K562 (cell line): ENCODE measurements around the gene ERP27.

Experiments used
- CEBPB ChIP-seq: fragments of 450-650 bp; IDR thresholded peaks from 2 replicates; pipeline ENCODE4 v1.6.1; 2016; ENCODE audit warnings: missing genetic modification characterization, missing compliant biosample characterization
- CHD2 ChIP-seq: IDR thresholded peaks from 2 replicates; pipeline ENCODE4 v1.6.1; 2011; ENCODE audit warnings: low read depth, low read length
- CHD7 ChIP-seq: fragments of 200-600 bp; sonication (generic); IDR thresholded peaks from one replicate; pipeline ENCODE4 v1.6.1; 2012; ENCODE audit warnings: mild to moderate bottlenecking, low read depth, low read length, inconsistent platforms
- CTCF ChIP-seq, 3 experiments: IDR thresholded peaks in 2 of 3; conservative IDR thresholded peaks in 1 of 3; 2 replicates each; pipeline ENCODE4 v1.5.1; 2011 to 2012; ENCODE audit warnings: low read length in 3 of 3, mild to moderate bottlenecking in 3 of 3, control low read depth in 2 of 3, improper control_type of control experiment in 1 of 3, inconsistent platforms in 1 of 3, low read depth in 1 of 3, mixed read lengths in 1 of 3, moderate library complexity in 1 of 3; ENCODE audit not compliant: insufficient read depth in 2 of 3
- EZH2 ChIP-seq: IDR thresholded peaks from 2 replicates; pipeline ENCODE4 v1.6.1; 2012; ENCODE audit warnings: low read depth, mild to moderate bottlenecking, inconsistent platforms, low read length, borderline replicate concordance
- FOXA1 ChIP-seq: fragments of 450-650 bp; IDR thresholded peaks from 2 replicates; pipeline ENCODE4 v1.6.1; 2016; ENCODE audit warnings: mild to moderate bottlenecking, borderline replicate concordance
- HMG20A ChIP-seq: fragments of 450-650 bp; formaldehyde crosslinking; conservative IDR thresholded peaks from 2 replicates; pipeline ENCODE4 v1.4.0; 2020; ENCODE audit warnings: mild to moderate bottlenecking, mixed read lengths
- KAT7 ChIP-seq: sonication (generic); formaldehyde crosslinking; IDR thresholded peaks from 2 replicates; pipeline ENCODE4 v1.8.0; 2022; ENCODE audit warnings: missing genetic modification reagents, mild to moderate bottlenecking, borderline replicate concordance
- LCOR ChIP-seq: sonication (generic); formaldehyde crosslinking; IDR thresholded peaks from 2 replicates; pipeline ENCODE4 v1.8.0; 2022; ENCODE audit warnings: mild to moderate bottlenecking, missing genetic modification reagents
- RAD51 ChIP-seq: fragments of 450-650 bp; IDR thresholded peaks from 2 replicates; pipeline ENCODE4 v1.7.1; 2016; ENCODE audit warnings: low read depth, mild to moderate bottlenecking, borderline replicate concordance
- SAP30 ChIP-seq: fragments of 200-600 bp; sonication (generic); IDR thresholded peaks from 2 replicates; pipeline ENCODE4 v1.6.1; 2012; ENCODE audit warnings: borderline replicate concordance, low read depth, mild to moderate bottlenecking, moderate library complexity, low read length, control low read depth, inconsistent platforms; ENCODE audit not compliant: insufficient read depth, poor library complexity, severe bottlenecking
- SIRT6 ChIP-seq: IDR thresholded peaks from one replicate; pipeline ENCODE4 v1.6.1; 2012; ENCODE audit warnings: low read depth, mild to moderate bottlenecking, control low read depth, inconsistent platforms, low read length, moderate library complexity
- ZC3H4 ChIP-seq: sonication (generic); formaldehyde crosslinking; IDR thresholded peaks from 2 replicates; pipeline ENCODE4 v1.9.0; 2021; ENCODE audit warnings: missing genetic modification reagents, borderline replicate concordance
- ZNF778 ChIP-seq: fragments of 450-650 bp; formaldehyde crosslinking; IDR thresholded peaks from 2 replicates; pipeline ENCODE4 v1.4.0; 2020; ENCODE audit warnings: mild to moderate bottlenecking, moderate library complexity

GRCh38 chr12:14878488-14878887 lies 59.8 kb downstream of the ERP27 start:
- TF ChIP-seq EZH2, result no peak
- no peak for TF ChIP-seq LCOR
- TF ChIP-seq SIRT6, result no peak
- TF ChIP-seq ZC3H4, result no peak
- TF ChIP-seq CTCF (IDR thresholded peaks at IDR 0.05 in 2 of 3, conservative IDR thresholded peaks at IDR 0.05 in 1 of 3; ENCODE audit: insufficient read depth in 2 of 3, low read depth in 1 of 3, low read length in 3 of 3), result no peak
- no peak for TF ChIP-seq CHD7
- TF ChIP-seq HMG20A, result no peak
- TF ChIP-seq KAT7 (CRISPR knock-in tag), result no peak
- TF ChIP-seq ZNF778 (CRISPR knock-in tag), result no peak
- TF ChIP-seq FOXA1, result no peak
- no peak for TF ChIP-seq RAD51
- no peak for TF ChIP-seq CEBPB (tag)
- no peak for TF ChIP-seq SAP30
- no peak for TF ChIP-seq CHD2
